A673 (cell line): ENCODE data around the gene SLC25A1. TPM values are rescaled to one million over a fixed set of nuclear protein-coding genes. Genes with fewer than 3 reads are reported as not detected.

Experiments used
- BruUV-seq: library from RNA; stranded (reverse); fragments of 400-500 nt; replicated peaks from 2 replicates; lab custom pipeline; 2021; lab: Mats Ljungman, UMichigan
- CTCF ChIA-PET: fragments of 300-600 bp; sonication (Branson Sonifier 250); formaldehyde crosslinking; loops from one replicate; lab custom pipeline; 2022; ENCODE audit warnings: antibody characterized with exemption; lab: Charles Lee
- POLR2A ChIA-PET: fragments of 300-600 bp; sonication (Branson Sonifier 250); formaldehyde crosslinking; loops from one replicate; lab custom pipeline; 2022; ENCODE audit warnings: antibody characterized with exemption; ENCODE audit not compliant: low non-redundant PET; lab: Charles Lee
- DNase-seq: peaks from one replicate; pipeline ENCODE4 v3.0.0-alpha.2; 2015; ENCODE audit warnings: low spot score
- H3K27ac ChIP-seq: fragments of 200-600 bp; sonication (generic); 2 replicates; pipeline ENCODE4 v1.5.1; 2016; ENCODE audit warnings: mixed run types, low read depth, mild to moderate bottlenecking, mixed read lengths, antibody characterized with exemption, low read length; ENCODE audit not compliant: poor library complexity, severe bottlenecking
- H3K27me3 ChIP-seq: fragments of 200-600 bp; sonication (generic); replicated peaks from 2 replicates; pipeline ENCODE4 v1.6.1; 2017; ENCODE audit warnings: mixed run types, low read depth, mild to moderate bottlenecking, mixed read lengths, antibody characterized with exemption, low read length; ENCODE audit not compliant: insufficient read depth, poor library complexity
- H3K36me3 ChIP-seq: fragments of 200-600 bp; sonication (generic); 2 replicates; pipeline ENCODE4 v1.6.1; 2016; ENCODE audit warnings: mixed run types, mild to moderate bottlenecking, mixed read lengths, antibody characterized with exemption, low read length; ENCODE audit not compliant: insufficient read depth, poor library complexity, severe bottlenecking
- H3K4me1 ChIP-seq: fragments of 200-600 bp; sonication (generic); 2 replicates; pipeline ENCODE4 v1.6.1; 2017; ENCODE audit warnings: mixed run types, mild to moderate bottlenecking, mixed read lengths, antibody characterized with exemption, low read length; ENCODE audit not compliant: insufficient read depth, poor library complexity, severe bottlenecking
- H3K4me3 ChIP-seq: fragments of 200-600 bp; sonication (generic); 2 replicates; pipeline ENCODE4 v1.5.1; 2016; ENCODE audit warnings: low read depth, mixed run types, mild to moderate bottlenecking, mixed read lengths, low read length; ENCODE audit not compliant: poor library complexity, severe bottlenecking
- H3K9me3 ChIP-seq: fragments of 200-600 bp; sonication (generic); 2 replicates; pipeline ENCODE4 v1.6.1; 2016; ENCODE audit warnings: mixed run types, low read depth, mild to moderate bottlenecking, mixed read lengths, antibody characterized with exemption, low read length; ENCODE audit not compliant: poor library complexity, severe bottlenecking
- EZH2 ChIP-seq: fragments of 200-600 bp; sonication (generic); IDR thresholded peaks from 2 replicates; pipeline ENCODE4 v1.6.1; 2017; ENCODE audit warnings: borderline replicate concordance, low read depth, mild to moderate bottlenecking, mixed read lengths, antibody characterized with exemption, low read length; ENCODE audit not compliant: poor library complexity, severe bottlenecking
- intact Hi-C: fragments of 100-400 bp; cut with micrococcal nuclease; formaldehyde crosslinking; loops from one replicate; pipeline ENCODE4 v1.10.0; 2022; ENCODE audit not compliant: unreplicated experiment
- total RNA-seq: library from RNA; stranded (reverse); gene quantifications from 2 replicates; pipeline ENCODE4 v1.2.3, GENCODE V29; 2021
- TF ChIP-seq, protein P1 (sequence below): fragments of 300-800, 200-600 bp; sonication (generic); conservative IDR thresholded peaks from 2 replicates; pipeline ENCODE4 v1.5.1; 2017; ENCODE audit warnings: low read depth, mild to moderate bottlenecking, antibody characterized with exemption, low read length, moderate library complexity, mixed read lengths

SLC25A1 gene
- total RNA-seq, 1 experiment from 2014 or later = 91.0 TPM

DNA sequence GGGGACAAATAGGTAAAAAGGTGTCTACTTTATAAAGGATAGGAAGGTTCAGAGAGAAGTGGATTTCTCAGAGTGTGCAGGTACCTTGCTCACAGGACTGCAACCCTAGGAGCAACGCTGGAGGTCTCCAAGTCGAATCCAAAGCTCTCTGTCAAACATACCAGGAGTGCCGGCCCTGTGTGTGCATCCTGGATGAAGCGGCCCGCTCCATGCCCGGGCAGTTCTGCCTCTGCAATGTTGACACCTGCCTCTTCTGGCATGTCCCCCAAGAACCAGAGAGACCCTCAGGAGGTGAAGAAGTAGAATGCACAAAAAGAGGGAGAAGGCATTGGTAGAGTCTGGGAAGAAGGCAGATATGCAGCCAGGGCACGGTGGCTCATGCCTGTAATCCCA, 50.5 kb downstream of the SLC25A1 start:
- Histone ChIP-seq H3K9me3 (no peaks in the 10 kb centered on the region), H3K27me3 (no peaks in the 10 kb centered on the region), H3K4me1 (peaks cover 2% of the 10 kb centered on the region), H3K36me3 (no peaks in the 10 kb centered on the region), H3K27ac (no peak overlapping the region), H3K4me3 (no peak overlapping the region)
- no TSS peak for BruUV-seq
- DNase-seq = no peak
- POLR2A ChIA-PET = no interaction called here
- TF ChIP-seq, protein P1, sequence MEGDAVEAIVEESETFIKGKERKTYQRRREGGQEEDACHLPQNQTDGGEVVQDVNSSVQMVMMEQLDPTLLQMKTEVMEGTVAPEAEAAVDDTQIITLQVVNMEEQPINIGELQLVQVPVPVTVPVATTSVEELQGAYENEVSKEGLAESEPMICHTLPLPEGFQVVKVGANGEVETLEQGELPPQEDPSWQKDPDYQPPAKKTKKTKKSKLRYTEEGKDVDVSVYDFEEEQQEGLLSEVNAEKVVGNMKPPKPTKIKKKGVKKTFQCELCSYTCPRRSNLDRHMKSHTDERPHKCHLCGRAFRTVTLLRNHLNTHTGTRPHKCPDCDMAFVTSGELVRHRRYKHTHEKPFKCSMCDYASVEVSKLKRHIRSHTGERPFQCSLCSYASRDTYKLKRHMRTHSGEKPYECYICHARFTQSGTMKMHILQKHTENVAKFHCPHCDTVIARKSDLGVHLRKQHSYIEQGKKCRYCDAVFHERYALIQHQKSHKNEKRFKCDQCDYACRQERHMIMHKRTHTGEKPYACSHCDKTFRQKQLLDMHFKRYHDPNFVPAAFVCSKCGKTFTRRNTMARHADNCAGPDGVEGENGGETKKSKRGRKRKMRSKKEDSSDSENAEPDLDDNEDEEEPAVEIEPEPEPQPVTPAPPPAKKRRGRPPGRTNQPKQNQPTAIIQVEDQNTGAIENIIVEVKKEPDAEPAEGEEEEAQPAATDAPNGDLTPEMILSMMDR = no peak
- no peak for TF ChIP-seq EZH2
- CTCF ChIA-PET = interaction anchor here (0.6 kb wide), 1 partner anchor 99 kb away, joined by 3 read pairs; no protein-coding TSS in a partner anchor
- intact Hi-C loops = no loop called here

DNA sequence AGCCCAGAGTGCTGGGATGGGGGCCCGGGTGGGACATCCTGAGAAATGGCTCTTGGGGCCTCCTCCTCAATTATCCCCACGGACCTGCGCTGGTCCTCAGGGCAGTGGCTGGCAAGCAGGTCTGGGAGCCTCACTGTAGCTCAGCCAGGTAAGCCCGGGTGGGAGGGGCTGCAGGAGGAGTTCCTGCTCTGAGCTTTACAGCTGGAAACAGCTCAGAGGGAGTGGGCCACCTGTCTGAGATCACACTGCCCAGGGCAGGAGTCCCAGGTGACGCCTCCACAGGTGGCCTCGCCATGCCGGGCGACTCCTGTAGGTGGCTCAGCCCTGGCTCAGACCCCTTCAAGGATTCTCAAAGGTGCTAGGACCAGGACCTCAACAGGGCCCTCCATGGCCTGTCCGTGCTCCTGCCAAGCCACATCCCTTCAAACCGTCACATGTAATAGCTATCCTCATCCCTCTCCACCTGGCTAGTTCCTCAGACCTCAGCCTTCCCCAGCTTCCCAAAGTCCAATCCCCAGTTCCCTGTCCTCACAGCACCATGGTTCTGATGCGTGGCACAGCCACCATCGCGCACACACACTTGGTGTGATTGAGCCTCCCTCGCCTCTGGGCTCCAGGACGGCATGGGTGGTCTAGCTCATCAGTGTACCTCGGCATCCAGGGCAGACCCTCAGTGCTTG, 51.1 kb downstream of the SLC25A1 start:
- no peak for TF ChIP-seq EZH2
- TF ChIP-seq, protein P1 = no peak
- ChIA-PET CTCF (interaction anchor here (0.6 kb wide), 1 partner anchor 100 kb away, joined by 3 read pairs; no protein-coding TSS in a partner anchor), POLR2A (no interaction called here)
- no peak overlapping the region for H3K27ac ChIP-seq
- intact Hi-C loops = no loop called here
- H3K9me3 ChIP-seq = no peaks in the 10 kb centered on the region
- no peak overlapping the region for H3K4me3 ChIP-seq
- BruUV-seq = no TSS peak
- no peaks in the 10 kb centered on the region for H3K27me3 ChIP-seq
- no peaks in the 10 kb centered on the region for H3K36me3 ChIP-seq
- no peak for DNase-seq
- H3K4me1 ChIP-seq = peaks cover 6% of the 10 kb centered on the region

DNA sequence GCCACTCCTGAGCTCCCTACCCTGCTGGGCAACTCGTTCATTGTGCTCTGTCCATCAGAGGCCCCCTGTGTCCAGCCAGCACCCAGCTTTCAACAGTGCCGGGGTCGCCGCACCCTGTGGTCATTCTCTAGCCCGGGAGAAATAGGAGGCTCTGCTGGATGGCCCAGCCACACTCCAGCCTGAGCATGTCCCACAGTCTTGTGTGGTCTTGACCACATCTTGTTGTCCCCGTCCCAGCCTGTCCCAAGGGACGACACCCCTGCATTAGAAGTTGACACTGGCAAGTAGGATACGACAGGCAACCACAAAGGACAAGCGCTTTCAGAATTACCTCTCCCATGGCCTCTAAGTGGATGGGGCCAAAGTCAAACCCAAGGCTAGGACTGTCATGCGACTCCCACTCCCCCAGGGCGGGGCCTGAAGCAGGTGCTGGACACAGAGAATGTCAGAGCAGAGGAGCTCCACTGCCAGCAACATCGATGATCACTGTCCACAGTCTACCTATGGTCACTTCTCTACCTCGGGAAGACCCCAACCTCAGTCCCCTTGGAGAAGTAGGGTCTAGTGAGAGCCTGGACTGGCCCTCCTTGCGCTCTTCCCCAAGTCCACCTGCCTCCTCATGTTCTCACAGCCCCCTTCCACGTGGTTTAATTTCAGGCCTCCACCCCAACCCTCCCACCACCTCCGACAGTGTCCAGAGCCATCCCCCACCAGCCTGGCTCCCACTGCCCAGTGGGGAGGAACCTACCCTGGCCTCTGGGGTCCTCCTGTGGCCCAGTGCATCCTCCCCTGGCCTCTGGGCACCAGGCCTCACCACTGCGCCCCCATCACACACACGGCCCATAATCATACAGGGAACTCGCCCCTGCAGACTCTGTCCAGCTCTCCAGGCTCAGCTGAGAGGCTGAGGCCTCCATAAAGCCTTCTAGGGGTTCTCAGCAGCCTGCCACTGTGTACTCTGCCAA, 51.9 kb downstream of the SLC25A1 start:
- DNase-seq = no peak
- H3K4me3 ChIP-seq = no peak overlapping the region
- TF ChIP-seq, protein P1 = no peak
- no peak for TF ChIP-seq EZH2
- no peak overlapping the region for H3K27ac ChIP-seq
- no TSS peak for BruUV-seq
- CTCF ChIA-PET = no interaction called here
- no peaks in the 10 kb centered on the region for H3K9me3 ChIP-seq
- H3K4me1 ChIP-seq = peaks cover 6% of the 10 kb centered on the region
- POLR2A ChIA-PET = no interaction called here
- intact Hi-C loops = no loop called here
- no peaks in the 10 kb centered on the region for H3K36me3 ChIP-seq
- no peaks in the 10 kb centered on the region for H3K27me3 ChIP-seq

Other genes starting within 250 kb of the SLC25A1 start
- gene PRODH, start 242.4 kb downstream of the SLC25A1 start, total RNA-seq = 10.9 and 15.0 TPM in 2 replicates
- 41.1 and 47.3 TPM in 2 replicates for gene DGCR2, start 56.3 kb downstream of the SLC25A1 start, total RNA-seq
- gene TSSK2, start 47.4 kb downstream of the SLC25A1 start, total RNA-seq = not detected in 2 replicates
- gene ESS2, start 34.1 kb downstream of the SLC25A1 start, total RNA-seq = 21.1 and 21.4 TPM in 2 replicates
- not detected in 2 replicates for gene GSC2, start 28.4 kb downstream of the SLC25A1 start, total RNA-seq
- 7.5 and 11.5 TPM in 2 replicates for gene CLTCL1, start 113.0 kb upstream of the SLC25A1 start, total RNA-seq